ENCODE results near the gene ABLIM3. TPM values are rescaled to one million over a fixed set of nuclear protein-coding genes. Genes with fewer than 3 reads are reported as not detected.

ABLIM3 gene
- total RNA-seq, 2 donors from 2014 or later: 0.14 to 0.19 TPM

DNA sequence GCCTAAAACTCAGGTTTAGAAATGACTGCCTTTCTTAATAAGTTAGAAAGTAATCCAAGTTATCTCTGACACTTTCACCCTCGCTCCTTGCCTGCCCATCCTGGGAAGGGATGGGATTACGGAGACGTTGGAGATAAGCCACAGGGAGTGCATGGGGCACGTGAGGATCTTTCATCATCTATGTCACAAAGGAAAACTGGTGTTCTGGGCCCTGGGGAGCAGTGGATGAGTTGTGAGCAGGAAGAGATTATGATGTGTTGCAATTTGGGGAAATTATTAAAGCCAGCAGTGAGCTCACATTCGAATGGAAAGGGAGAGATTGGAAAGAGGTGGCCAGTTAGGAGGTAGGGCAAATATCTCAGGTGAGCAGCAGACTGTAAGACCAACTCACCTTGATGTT is 143.2 kb downstream of the ABLIM3 start:
- no peaks in the 10 kb centered on the region for H3K36me3 Mint-ChIP-seq (ENCODE audit: insufficient read depth in 2 of 2)
- no peaks in the 10 kb centered on the region for H3K9me3 Mint-ChIP-seq

DNA sequence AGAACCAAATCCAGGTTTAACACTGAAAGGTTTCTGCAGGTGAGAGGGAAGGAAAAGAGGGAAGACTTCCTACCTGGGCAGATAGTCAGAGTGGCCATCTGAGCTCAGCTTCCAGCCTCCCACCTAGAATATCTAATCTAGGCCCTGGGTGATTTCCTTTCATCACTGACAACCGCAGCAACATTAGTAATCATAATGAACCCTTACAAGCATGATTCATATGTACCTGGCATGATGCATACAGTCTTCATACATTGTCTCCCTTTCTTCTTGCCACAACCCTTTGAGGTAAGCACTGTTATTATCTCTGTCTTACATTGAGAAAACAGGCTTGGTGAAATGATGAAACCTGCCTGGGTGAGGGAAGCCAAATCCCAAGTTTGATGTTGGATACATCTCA is 143.9 kb downstream of the ABLIM3 start:
- no peak overlapping the region for H3K27ac Mint-ChIP-seq
- peak; percentile 99 for ATAC-seq (replicated peaks in 1 of 2)
- no peak overlapping the region for H3K4me3 Mint-ChIP-seq
- H3K9me3 Mint-ChIP-seq: no peaks in the 10 kb centered on the region
- no peak for DNase-seq
- H3K4me1 Mint-ChIP-seq (ENCODE audit: low read depth): peaks cover 16% of the 10 kb centered on the region
- no peaks in the 10 kb centered on the region for H3K27me3 Mint-ChIP-seq (ENCODE audit: low read depth)
- H3K36me3 Mint-ChIP-seq (ENCODE audit: insufficient read depth in 2 of 2): no peaks in the 10 kb centered on the region

More for the DNA sequence above, 143.2 kb downstream of the ABLIM3 start:
- peaks cover 16% of the 10 kb centered on the region for H3K4me1 Mint-ChIP-seq (ENCODE audit: low read depth)
- no peaks in the 10 kb centered on the region for H3K27me3 Mint-ChIP-seq (ENCODE audit: low read depth)
- no peak overlapping the region for H3K4me3 Mint-ChIP-seq
- no peak overlapping the region for H3K27ac Mint-ChIP-seq
- no peak for DNase-seq
- ATAC-seq (replicated peaks in 1 of 2): no peak

DNA sequence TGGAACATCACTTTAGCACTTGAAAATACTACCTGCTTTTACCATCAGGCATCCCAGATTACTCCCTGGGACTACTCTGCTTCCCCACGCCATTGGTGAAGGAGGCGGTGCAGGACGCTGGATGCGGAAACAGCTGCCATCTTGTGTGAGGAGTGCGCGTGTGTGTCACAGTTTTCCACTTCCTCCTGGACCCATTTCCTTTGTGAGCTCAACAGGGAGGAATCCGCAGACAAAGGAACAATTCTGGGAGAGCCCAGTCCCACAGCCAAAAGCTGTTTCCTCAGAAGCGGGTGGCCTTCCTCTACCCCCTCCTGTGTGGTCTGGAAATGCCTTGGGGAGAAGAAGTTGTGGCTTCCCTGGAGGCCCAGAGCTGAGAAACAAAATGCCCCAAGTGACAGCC is 147.1 kb downstream of the ABLIM3 start:
- H3K27ac Mint-ChIP-seq: no peak overlapping the region
- H3K4me3 Mint-ChIP-seq: no peak overlapping the region
- no peaks in the 10 kb centered on the region for H3K27me3 Mint-ChIP-seq (ENCODE audit: low read depth)
- DNase-seq (no peak), ATAC-seq (replicated peaks in 1 of 2) (no peak)
- H3K9me3 Mint-ChIP-seq: no peaks in the 10 kb centered on the region
- H3K4me1 Mint-ChIP-seq (ENCODE audit: low read depth): peaks cover 16% of the 10 kb centered on the region
- no peaks in the 10 kb centered on the region for H3K36me3 Mint-ChIP-seq (ENCODE audit: insufficient read depth in 2 of 2)

DNA sequence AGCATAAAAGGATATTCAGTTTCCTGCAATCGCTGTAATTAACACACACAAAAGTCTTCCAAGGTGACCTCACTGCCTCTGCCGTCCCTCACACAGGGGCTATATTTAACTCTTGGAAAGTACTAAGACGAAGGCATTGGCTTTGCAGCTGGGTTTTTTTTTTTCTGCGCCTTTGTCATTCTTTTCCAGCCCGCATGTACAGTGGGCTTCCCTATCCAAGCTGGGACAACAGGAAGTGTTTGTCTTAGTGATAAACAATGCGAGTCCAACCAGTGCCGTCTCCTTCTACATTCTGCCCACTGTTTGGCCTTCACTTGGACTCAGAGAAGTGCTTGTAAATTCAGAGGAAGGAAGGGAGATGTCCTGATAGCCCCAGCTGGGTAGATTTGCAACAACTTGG is 148.0 kb downstream of the ABLIM3 start:
- Mint-ChIP-seq H3K36me3 (ENCODE audit: insufficient read depth in 2 of 2) (no peaks in the 10 kb centered on the region), H3K4me3 (no peak overlapping the region), H3K27me3 (ENCODE audit: low read depth) (no peaks in the 10 kb centered on the region), H3K4me1 (ENCODE audit: low read depth) (peaks cover 15% of the 10 kb centered on the region), H3K9me3 (no peaks in the 10 kb centered on the region), H3K27ac (no peak overlapping the region)
- DNase-seq (no peak), ATAC-seq (replicated peaks in 1 of 2) (no peak)

DNA sequence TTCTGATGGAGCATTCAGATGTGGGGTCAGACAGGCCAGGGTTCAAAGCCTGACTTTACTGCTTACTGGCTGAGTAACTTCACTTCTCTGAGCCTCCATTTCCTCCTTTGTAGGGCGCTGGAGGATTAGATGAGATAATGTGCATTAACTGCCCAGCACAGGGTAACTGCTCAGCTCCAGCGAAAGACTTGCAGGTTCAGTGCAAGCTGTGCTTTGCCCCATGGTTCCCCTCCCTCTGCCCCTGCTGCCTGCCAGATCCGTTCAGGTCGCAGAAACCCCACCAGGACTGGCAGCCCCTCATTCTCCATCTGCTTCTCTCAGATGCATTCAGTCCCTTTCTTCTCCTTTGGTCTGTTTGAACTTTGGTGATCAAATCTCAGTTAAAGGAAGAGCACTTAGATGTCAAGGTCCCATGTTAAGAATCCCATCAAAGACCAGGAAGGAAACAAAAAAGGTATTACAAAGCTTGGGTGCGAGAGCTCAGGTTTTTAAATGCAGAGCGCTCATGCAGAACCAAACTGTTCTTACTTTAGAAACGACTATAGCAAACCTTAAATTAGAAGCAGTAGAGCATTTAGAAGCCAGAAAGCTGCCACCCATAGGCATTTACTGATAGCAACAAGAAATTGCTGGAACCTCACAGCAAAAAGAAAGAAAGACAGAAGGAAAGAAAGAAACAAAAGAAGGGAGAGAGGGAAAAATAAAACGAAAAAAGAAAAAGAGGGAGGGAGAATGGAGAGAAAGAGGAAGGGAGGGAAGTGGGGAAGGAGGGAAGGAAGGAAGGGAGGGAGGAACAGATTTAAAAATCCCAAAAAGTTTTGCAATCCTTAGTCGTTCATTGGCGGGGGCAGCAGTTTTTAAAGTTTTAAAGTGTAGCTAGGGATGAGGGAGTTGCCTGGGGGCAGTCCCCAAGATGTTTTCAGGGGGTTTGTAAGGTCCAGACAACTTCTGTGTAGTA is 153.9 kb downstream of the ABLIM3 start:
- DNase-seq (no peak), ATAC-seq (replicated peaks in 1 of 2) (peak; percentile 23)
- Mint-ChIP-seq H3K27me3 (ENCODE audit: low read depth) (no peaks in the 10 kb centered on the region), H3K27ac (no peak overlapping the region), H3K4me3 (peak overlapping the region in 1 of 2 donors; percentile 5), H3K4me1 (ENCODE audit: low read depth) (peaks cover 38% of the 10 kb centered on the region), H3K9me3 (no peaks in the 10 kb centered on the region), H3K36me3 (ENCODE audit: insufficient read depth in 2 of 2) (no peaks in the 10 kb centered on the region)

DNA sequence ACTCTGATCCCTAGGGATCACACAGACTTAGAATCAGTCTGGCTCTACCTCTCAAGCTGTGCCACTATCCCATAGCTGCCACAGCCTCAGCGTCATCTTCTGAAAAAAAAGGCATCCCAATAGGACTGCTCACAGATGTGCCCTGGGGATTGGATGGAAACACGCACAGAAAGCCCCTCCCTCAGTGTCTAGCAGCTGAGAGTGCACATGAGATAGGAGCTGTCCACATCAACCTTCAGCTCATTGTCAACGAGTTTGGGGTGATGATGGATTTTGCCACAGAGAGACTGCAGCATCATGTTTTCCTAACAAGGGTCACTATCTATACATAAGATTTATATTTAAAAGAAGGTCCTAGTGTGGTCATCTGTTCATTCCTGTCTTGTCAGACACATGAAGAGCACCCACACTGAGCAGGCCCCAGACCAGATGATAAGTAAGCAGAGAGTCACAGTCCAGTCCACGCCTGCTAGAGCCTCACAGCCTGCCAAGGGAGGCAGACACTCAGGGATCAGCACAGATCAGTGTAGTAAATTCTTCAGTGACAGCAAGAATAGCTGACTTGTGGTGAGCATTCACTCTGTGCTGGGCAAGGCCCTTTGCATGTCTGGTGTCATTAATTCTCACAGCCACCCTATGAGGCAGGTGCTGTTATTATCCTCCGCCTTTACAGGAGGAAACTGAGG is 156.2 kb downstream of the ABLIM3 start:
- Mint-ChIP-seq H3K27me3 (ENCODE audit: low read depth) (no peaks in the 10 kb centered on the region), H3K4me1 (ENCODE audit: low read depth) (peaks cover 38% of the 10 kb centered on the region), H3K9me3 (no peaks in the 10 kb centered on the region), H3K36me3 (ENCODE audit: insufficient read depth in 2 of 2) (no peaks in the 10 kb centered on the region), H3K4me3 (no peak overlapping the region), H3K27ac (no peak overlapping the region)
- ATAC-seq (replicated peaks in 1 of 2) (no peak), DNase-seq (no peak)

DNA sequence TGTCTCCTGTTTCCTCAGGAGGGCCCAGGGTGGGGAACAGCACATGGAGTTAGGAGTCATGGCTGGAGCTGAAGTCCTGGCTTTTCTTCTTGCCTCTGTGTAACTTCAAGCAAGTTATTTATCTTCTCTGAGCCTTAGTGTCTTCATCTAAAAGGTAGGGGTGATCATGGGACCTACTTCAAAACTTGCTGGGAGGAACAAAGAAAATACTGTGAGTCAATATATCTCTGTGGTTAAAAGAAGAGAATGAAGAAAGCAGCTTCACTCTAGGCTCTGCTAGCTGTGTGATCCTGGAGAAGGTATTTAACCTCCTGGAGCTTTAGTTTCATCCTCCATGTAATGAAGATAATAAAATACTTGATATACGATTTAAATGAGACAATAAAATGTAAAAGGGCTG is 156.9 kb downstream of the ABLIM3 start:
- H3K4me3 Mint-ChIP-seq: no peak overlapping the region
- no peaks in the 10 kb centered on the region for H3K27me3 Mint-ChIP-seq (ENCODE audit: low read depth)
- peaks cover 38% of the 10 kb centered on the region for H3K4me1 Mint-ChIP-seq (ENCODE audit: low read depth)
- DNase-seq (no peak), ATAC-seq (replicated peaks in 1 of 2) (peak; percentile 33 to 72)
- H3K27ac Mint-ChIP-seq: no peak overlapping the region
- no peaks in the 10 kb centered on the region for H3K9me3 Mint-ChIP-seq
- no peaks in the 10 kb centered on the region for H3K36me3 Mint-ChIP-seq (ENCODE audit: insufficient read depth in 2 of 2)

DNA sequence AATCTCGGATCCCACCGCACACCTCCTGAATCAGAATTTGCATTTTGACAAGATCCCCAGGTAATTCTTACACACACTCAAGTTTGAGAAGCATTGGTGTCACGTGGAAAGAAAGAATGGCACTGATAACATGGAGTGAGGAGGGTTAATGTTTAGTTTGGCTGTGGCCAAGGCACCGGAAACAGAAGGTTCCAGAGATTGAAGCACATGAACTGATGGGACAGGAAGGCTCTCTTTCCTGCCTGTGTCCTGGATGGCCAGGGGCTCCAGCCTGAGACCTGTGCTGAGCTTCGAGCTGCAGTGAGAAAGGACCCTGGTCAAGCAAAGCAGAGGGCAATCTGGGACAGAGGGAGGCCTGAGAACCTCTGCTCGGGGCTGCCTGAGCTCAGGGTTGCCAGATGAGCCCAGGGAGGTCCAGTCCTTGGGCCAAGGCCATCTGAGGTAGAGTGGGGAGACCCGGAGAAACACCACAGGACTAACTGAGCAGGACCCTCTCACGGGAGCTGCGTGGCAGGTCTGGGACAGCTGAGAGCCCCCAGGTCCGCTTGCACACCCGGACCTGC is 157.6 kb downstream of the ABLIM3 start:
- Mint-ChIP-seq H3K27ac (no peak overlapping the region), H3K36me3 (ENCODE audit: insufficient read depth in 2 of 2) (no peaks in the 10 kb centered on the region), H3K9me3 (no peaks in the 10 kb centered on the region), H3K4me1 (ENCODE audit: low read depth) (peaks cover 38% of the 10 kb centered on the region), H3K4me3 (no peak overlapping the region), H3K27me3 (ENCODE audit: low read depth) (no peaks in the 10 kb centered on the region)
- DNase-seq: no peak
- no peak for ATAC-seq (replicated peaks in 1 of 2)

DNA sequence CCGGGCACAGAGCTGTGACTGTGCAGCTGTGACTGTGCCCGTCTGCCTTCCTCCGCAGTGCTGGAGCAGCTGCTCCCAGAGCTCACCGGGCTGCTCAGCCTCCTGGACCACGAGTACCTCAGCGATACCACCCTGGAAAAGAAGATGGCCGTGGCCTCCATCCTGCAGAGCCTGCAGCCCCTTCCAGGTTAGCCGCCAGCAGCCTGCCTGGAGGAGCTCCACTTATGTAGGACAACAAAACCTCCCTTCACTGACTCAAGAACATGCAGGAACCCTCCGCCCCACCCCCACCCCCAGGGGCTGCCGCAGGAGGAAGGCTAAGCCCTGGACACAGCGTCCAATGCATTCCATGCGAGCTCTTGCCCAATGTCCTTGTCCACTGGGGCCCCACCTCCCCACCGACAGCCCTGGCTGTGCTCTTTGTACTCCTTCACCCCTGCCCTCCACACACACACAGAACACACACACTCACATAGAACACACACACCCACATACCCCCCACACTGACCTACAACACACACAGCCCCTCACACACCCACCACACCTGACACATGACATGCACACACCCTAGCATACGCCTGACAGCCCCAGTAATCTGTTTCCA is 158.3 kb downstream of the ABLIM3 start:
- H3K27ac Mint-ChIP-seq: no peak overlapping the region
- DNase-seq: no peak

DNA sequence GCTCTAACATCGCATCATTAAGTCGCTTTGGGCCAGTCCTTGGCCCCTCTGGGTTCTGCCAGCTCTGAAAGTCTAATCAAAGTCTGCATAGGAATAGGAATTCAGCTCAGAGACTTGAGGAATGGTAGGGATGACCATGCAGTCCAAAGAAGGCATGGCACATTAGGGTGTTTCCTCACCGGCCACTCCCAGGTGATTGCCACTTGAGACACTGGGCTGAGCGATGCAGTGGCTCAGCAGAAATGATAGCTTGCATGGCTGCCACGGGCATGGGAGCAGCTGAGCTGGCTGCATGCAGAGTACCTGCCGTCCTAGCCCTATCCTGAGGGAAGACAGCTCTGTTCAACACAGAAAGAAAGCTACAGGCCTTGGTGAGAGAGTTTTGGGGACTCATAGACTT is 159.1 kb downstream of the ABLIM3 start:
- H3K9me3 Mint-ChIP-seq: no peaks in the 10 kb centered on the region
- peaks cover 31% of the 10 kb centered on the region for H3K4me1 Mint-ChIP-seq (ENCODE audit: low read depth)
- no peaks in the 10 kb centered on the region for H3K36me3 Mint-ChIP-seq (ENCODE audit: insufficient read depth in 2 of 2)
- no peaks in the 10 kb centered on the region for H3K27me3 Mint-ChIP-seq (ENCODE audit: low read depth)
- ATAC-seq (replicated peaks in 1 of 2) (no peak), DNase-seq (no peak)
- H3K27ac Mint-ChIP-seq: no peak overlapping the region
- no peak overlapping the region for H3K4me3 Mint-ChIP-seq

More for the DNA sequence above, 158.3 kb downstream of the ABLIM3 start:
- no peak for ATAC-seq (replicated peaks in 1 of 2)
- H3K4me1 Mint-ChIP-seq (ENCODE audit: low read depth): peaks cover 38% of the 10 kb centered on the region
- no peaks in the 10 kb centered on the region for H3K27me3 Mint-ChIP-seq (ENCODE audit: low read depth)
- no peak overlapping the region for H3K4me3 Mint-ChIP-seq
- no peaks in the 10 kb centered on the region for H3K9me3 Mint-ChIP-seq
- H3K36me3 Mint-ChIP-seq (ENCODE audit: insufficient read depth in 2 of 2): no peaks in the 10 kb centered on the region

DNA sequence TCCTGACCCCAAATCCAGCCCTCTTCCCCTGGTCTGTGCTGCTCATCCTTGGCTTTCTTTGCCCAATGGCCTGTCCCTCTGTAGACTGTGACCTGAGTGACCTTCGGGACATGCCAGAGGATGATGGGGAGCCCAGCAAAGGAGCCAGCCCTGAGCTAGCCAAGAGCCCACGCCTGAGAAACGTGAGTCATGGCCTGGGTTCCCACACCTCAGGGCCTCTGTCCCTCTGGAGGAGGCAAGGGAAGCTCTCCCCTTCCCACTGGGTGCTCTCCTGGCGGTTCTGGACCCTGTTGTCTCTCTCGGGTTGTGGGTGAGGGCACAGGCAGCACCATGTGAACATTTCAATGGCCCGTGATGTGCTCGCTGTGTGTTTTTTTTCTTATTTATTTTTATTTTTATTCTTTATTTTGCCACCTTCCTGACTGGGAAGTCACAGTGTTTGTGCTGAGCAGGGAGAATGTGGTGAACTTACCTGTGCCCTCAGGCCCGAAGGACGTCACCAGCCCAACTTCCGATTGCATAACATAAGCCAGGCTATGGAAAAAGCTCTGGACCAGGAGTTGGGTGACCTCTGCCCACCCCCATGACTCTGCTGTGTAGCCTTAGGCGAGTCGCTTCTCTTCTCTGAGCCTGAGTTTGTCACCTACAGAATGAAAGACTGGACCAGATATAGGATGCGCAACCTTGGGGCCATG is 159.9 kb downstream of the ABLIM3 start:
- H3K4me1 Mint-ChIP-seq (ENCODE audit: low read depth): peaks cover 24% of the 10 kb centered on the region
- DNase-seq (no peak), ATAC-seq (replicated peaks in 1 of 2) (no peak)
- no peaks in the 10 kb centered on the region for H3K9me3 Mint-ChIP-seq
- H3K27ac Mint-ChIP-seq: no peak overlapping the region
- H3K36me3 Mint-ChIP-seq (ENCODE audit: insufficient read depth in 2 of 2): no peaks in the 10 kb centered on the region
- no peaks in the 10 kb centered on the region for H3K27me3 Mint-ChIP-seq (ENCODE audit: low read depth)
- no peak overlapping the region for H3K4me3 Mint-ChIP-seq

DNA sequence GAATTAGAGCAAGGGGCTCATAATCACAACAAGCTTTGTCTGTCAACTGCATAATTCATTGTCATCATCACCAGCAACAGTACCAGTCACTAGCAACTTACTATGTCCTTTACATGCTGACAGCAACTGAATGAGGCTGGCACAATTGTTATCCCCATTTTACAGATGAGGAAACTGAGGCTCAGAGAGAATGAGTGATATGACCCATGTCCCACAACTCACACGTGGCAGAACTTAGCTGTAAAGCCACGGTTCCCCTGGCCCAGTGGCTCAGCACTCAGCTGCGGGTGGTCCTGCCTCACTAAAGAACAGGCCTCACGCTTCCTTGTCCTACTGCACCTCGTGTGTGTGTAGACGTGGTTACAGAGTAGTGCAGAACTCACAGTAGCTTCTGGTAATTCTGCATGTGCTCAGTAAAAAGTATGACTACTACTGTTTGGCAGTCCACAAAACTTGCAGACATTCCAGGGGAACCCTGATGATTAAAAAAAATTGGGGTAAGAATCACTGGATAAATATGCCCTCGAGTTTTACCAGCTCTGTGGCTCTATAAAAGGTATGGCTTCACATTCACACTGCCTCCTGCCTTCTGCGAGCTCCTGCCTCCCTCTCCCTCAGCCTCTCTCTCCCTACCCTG is 160.6 kb downstream of the ABLIM3 start:
- ATAC-seq (replicated peaks in 1 of 2): no peak
- H3K27ac Mint-ChIP-seq: no peak overlapping the region

More for the DNA sequence above, 160.6 kb downstream of the ABLIM3 start:
- Mint-ChIP-seq H3K36me3 (ENCODE audit: insufficient read depth in 2 of 2) (no peaks in the 10 kb centered on the region), H3K4me1 (ENCODE audit: low read depth) (peaks cover 19% of the 10 kb centered on the region), H3K27me3 (ENCODE audit: low read depth) (no peaks in the 10 kb centered on the region), H3K9me3 (no peaks in the 10 kb centered on the region), H3K4me3 (no peak overlapping the region)
- DNase-seq: no peak
